Measurements from ENCODE around the gene GUCA1A. TPM values are rescaled to one million over a fixed set of nuclear protein-coding genes. Genes with fewer than 3 reads are reported as not detected.

Gene GUCA1A
- total RNA-seq, 1 experiment from 2014 or later, result 17.2 TPM

DNA sequence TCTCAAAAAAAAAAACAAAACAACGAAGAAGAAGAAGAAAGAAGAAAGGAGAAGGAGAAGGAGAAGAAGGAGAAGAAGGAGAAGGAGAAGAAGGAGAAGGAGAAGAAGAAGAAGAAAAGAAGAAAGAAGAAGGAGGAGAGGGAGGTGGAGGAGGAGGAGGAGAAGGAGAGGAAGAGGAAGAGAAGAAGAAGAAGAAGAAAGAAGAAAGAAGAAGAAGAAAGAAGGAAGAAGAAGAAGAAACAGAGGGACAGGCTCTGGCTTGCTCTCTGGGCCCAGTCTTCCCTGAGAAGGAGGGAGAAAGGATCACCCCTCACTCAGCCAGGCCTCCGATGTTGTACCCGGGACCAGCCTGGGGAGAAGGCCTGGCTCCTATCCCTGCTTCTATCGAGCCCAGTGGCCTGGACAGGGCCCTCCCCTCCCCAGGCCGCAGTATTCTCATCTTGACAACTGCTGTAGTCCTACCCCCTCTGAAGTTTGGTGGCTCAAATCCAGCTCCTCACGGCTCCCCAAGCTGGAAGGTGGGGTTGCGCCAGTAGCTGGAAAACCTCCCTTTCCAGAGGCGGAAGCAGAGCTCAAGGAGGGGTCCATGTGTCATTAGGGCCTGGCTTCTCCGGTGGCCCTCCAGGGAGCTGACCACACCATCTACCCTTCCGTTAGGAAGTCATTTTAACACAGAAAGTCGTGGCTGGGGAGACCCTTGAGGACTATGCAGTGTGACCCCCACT lies 49.6 kb upstream of the GUCA1A start:
- H3K23me2 ChIP-seq (ENCODE audit: insufficient read length, low read depth, low read length, poor library complexity, severe bottlenecking), result no peaks in the 10 kb centered on the region
- H3K9ac ChIP-seq (ENCODE audit: extremely low read depth, insufficient read length, low read length), result no peak overlapping the region
- H3K27ac Mint-ChIP-seq, result peak overlapping the region in 1 of 3 experiments; percentile 48; a peak in 1 of 7 replicates
- H4K91ac ChIP-seq (ENCODE audit: insufficient read length, low read depth, low read length), result no peak overlapping the region
- H3K4me3 Mint-ChIP-seq, result no peak overlapping the region
- no peak overlapping the region for H3K23ac ChIP-seq (ENCODE audit: insufficient read length, low read depth, low read length)
- DNase-seq, result no peak
- H2BK15ac ChIP-seq (ENCODE audit: low read depth, low read length), result no peak overlapping the region
- H3T11ph ChIP-seq (ENCODE audit: low read length), result no peak overlapping the region
- TF ChIP-seq, protein P1, sequence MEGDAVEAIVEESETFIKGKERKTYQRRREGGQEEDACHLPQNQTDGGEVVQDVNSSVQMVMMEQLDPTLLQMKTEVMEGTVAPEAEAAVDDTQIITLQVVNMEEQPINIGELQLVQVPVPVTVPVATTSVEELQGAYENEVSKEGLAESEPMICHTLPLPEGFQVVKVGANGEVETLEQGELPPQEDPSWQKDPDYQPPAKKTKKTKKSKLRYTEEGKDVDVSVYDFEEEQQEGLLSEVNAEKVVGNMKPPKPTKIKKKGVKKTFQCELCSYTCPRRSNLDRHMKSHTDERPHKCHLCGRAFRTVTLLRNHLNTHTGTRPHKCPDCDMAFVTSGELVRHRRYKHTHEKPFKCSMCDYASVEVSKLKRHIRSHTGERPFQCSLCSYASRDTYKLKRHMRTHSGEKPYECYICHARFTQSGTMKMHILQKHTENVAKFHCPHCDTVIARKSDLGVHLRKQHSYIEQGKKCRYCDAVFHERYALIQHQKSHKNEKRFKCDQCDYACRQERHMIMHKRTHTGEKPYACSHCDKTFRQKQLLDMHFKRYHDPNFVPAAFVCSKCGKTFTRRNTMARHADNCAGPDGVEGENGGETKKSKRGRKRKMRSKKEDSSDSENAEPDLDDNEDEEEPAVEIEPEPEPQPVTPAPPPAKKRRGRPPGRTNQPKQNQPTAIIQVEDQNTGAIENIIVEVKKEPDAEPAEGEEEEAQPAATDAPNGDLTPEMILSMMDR (conservative IDR thresholded peaks at IDR 0.05), result no peak
- H2AFZ ChIP-seq (ENCODE audit: low read length), result no peak overlapping the region
- no peak overlapping the region for H3K4ac ChIP-seq (ENCODE audit: low read depth, low read length)
- no peak overlapping the region for H2BK20ac ChIP-seq (ENCODE audit: low read depth, low read length, poor library complexity, severe bottlenecking)
- peaks cover 26 to 65% (median 55%) of the 10 kb centered on the region in 3 experiments for H3K36me3 Mint-ChIP-seq (ENCODE audit: insufficient read depth in 1 of 3, low read depth in 3 of 3)
- no peaks in the 10 kb centered on the region for H3K9me3 Mint-ChIP-seq
- WGBS (ENCODE audit: extremely low coverage, insufficient read length, low lambda C conversion rate), result no CpG with 5 or more reads among the region's 11 CpGs
- no peak overlapping the region for H2AK5ac ChIP-seq (ENCODE audit: insufficient read length, low read length)
- peaks cover under 1% of the 10 kb centered on the region for H3K79me1 ChIP-seq (ENCODE audit: insufficient read depth, low read depth, low read length, poor library complexity, severe bottlenecking)
- no peaks in the 10 kb centered on the region for H3K27me3 Mint-ChIP-seq (ENCODE audit: low read depth)
- H2BK120ac ChIP-seq (ENCODE audit: low read depth, low read length, poor library complexity, severe bottlenecking), result no peak overlapping the region
- no peak overlapping the region for H4K8ac ChIP-seq (replicated peaks; ENCODE audit: insufficient read length, low read depth, low read length)
- no peak overlapping the region for H3K56ac ChIP-seq (ENCODE audit: insufficient read length, low read depth, low read length)
- no peaks in the 10 kb centered on the region for H4K20me1 ChIP-seq (ENCODE audit: control insufficient read depth, insufficient read depth, insufficient read length)
- no peak overlapping the region for H3K27ac ChIP-seq (ENCODE audit: insufficient read length, low read depth, low read length)
- no peaks in the 10 kb centered on the region for H3K4me1 ChIP-seq (ENCODE audit: insufficient read depth, low read length)
- H4K5ac ChIP-seq (ENCODE audit: insufficient read length, low read depth, low read length), result no peak overlapping the region
- H2BK12ac ChIP-seq (ENCODE audit: insufficient read length, low read depth, low read length), result no peak overlapping the region
- no peak overlapping the region for H2BK5ac ChIP-seq (ENCODE audit: insufficient read length, low read length)
- H3K4me1 Mint-ChIP-seq, result 0 out of 4 replicates have a peak, but pooled peaks cover 0 to 3% of the 10 kb centered on the region in 2 experiments
- no peak overlapping the region for H3K4me2 ChIP-seq (ENCODE audit: insufficient read depth, insufficient read length, low read length)
- no peaks in the 10 kb centered on the region for H3K27me3 ChIP-seq (ENCODE audit: insufficient read depth, low read length)
- H3K79me2 ChIP-seq (ENCODE audit: insufficient read depth, low read length), result no peaks in the 10 kb centered on the region
- no peaks in the 10 kb centered on the region for H3K9me3 ChIP-seq (ENCODE audit: control insufficient read depth, low read depth, low read length)
- H3K14ac ChIP-seq (ENCODE audit: insufficient read depth, low read length), result no peak overlapping the region
- H3K18ac ChIP-seq (ENCODE audit: insufficient read length, low read depth, low read length), result no peak overlapping the region
